Fibroblast of skin of right quadriceps (primary cell): ENCODE results near the gene DDX4.
"Not testable (repeated sequence)": the region's sequence is repeated elsewhere in the genome, so short reads cannot be mapped to it uniquely, and the experiment has no call there.

Source experiments
- DNase-seq: peaks from one replicate; pipeline ENCODE4 v3.0.0-alpha.2; 2013

The DDX4 gene

DNA sequence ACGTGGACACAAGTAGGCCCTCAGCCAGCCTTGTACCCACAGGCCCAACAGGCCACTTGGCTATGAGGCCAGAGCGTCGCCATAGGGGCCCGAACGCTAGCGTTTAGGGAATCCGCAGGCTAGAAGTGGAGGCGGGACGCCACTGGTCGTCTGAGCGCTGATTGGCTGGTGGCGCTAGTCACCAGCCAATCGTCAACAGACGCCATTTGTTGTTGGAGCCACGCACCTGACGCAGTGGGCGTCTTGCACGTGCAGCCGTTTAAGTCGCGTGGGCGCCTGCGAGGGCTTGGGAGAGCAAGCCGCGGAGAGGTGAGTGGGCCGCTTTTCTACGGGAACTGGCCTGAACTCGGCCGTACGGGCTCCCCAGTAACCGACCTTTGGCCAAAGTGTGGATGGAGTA, at the start of gene DDX4:
Gene DDX4, plus strand, starts transcription at position 269 of the 400 bp plus-strand sequence. CDS start 903 bp downstream, outside the sequence.
- DNase-seq = no peak

DNA sequence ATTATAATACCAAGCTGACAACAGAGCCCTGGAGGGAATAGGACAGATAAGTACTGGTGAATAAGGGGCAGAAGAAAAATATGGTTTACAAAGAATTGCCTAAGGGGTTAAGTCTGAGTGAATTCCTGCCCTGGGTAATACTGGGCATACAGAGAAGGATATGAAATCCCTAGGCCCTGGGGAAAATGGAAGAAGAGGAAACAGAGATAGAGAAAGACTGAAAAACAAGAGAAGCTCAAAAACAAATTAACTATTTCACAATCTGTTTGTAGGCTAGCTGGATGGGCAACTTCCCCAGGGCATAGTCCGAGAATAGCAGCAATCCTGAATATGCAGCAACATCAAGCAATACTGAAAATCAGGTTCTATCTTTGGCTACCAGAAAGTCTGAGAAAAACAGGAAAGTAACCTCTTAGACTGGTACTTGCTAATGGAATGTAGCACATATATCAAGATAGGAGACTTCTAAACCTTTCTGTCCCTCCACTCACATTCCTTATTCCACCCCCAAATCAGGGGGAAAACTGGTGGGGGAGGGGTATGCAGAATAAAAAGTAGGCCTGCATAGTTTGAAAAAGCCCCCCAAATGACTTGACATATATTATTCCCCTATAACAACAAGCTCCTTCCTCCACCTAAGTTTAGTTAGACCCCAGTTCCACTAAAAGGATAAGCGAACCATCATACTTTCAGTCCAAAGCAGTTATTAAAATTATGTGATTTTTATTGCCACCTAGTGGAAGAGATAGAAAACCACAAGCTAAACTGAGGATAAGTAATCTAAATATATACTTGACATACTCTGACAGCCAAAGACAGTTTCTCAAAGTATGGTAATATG, 46.4 kb upstream of the DDX4 start:
- DNase-seq = peak; percentile 65

DNA sequence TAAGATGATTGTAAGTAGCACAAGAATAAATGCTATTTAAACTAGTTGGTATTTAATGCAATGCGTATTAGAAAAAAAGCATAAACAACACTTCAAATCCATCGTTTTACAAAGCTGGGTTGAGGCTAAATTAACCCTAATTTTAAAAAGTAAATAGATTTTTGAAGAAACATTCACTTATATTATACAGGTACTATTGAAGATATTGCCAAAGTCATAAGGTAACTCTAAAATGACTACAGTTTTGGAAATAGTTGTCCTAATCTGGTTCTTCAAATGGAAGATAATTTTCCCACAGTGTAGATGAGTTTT, 45.8 kb upstream of the DDX4 start:
- DNase-seq = no peak

DNA sequence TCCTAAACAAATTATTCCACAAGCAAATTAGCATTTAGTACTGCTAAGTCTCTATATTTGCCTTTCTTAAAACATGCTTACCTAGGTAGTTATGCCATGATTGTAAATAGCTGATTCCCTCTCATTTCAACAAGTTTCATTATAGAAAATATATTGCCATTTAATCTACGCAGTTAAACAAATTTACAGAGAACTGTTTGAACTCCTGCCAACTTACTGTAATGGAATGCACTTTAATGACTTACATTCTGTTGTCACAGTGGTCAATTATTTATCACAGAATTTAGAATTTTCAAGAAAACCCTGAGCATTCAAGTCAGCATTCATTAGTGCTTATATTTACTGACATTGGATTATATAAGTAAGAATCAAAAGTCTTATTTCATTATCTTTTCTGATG, 45.4 kb upstream of the DDX4 start:
- no peak for DNase-seq

DNA sequence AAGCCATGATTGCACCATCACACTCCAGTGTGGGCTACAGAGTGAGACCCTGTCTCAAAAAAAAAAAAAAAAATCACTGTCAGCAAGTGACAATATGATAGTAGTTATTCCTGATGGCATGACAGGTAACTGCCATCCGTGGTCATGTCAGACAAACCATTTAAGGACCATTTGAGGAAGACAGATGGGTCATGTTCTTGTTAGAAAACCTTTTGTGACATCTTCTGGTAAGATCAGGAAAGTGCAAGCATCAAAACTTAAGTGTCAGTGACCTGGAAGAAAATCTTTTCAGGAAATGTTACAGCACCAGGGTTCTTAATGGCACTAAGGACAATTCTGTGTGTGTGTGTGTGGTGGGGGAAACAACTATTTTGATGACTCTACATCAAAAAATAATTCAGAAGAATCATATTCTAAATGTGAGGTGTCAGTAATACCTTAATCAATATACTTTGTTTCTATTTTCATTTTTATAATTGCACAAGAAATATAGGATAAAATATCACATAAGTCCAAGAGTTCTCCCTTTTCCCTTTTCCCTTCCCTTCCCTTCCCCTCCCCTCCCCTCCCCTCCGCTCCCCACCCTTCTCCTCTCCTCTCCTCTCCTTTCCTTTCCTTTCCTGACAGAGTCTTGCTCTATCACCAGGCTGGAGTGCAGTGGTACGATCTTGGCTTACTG, 43.6 kb upstream of the DDX4 start:
- DNase-seq = no peak

DNA sequence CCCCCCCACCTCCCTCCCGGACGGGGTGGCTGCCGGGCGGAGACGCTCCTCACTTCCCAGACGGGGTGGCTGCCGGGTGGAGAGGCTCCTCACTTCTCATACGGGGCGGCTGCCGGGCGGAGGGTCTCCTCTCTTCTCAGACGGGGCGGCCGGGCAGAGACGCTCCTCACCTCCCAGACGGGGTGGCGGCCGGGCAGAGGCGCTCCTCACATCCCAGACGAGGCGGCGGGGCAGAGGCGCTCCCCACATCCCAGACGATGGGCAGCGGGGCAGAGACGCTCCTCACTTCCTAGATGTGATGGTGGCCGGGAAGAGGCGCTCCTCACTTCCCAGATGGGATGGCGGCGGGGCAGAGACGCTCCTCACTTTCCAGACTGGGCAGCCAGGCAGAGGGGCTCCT, 41.2 kb upstream of the DDX4 start:
- DNase-seq = not testable (repeated sequence)

DNA sequence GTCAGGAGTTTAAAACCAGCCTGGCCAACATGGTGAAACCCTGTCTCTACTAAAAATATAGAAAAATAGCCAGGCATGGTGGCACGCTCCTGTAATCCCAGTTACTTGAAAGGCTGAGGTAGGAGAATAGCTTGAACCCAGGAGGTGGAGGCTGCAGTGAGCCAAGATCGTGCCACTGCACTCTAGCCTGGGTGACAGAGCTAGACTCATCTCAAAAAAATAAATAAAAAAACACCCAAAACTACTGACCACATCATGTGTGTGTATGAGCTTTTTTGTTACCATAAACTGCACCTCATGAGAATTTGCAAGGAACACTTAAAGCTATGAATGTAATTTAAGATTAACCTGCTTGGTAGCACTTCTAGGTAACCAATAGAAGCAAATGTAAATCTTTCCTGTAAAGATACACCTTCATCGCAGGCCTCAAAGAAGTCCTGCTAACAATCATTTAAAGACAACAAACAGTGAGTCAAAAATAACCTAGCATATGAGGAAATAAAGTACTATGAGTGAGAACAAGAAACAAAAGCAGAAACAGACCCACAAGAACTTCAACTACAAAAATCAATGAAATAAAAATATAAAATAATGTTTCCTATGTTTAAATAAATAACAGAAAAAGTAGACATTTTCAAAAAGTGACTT, 38.7 kb upstream of the DDX4 start:
- DNase-seq = no peak

DNA sequence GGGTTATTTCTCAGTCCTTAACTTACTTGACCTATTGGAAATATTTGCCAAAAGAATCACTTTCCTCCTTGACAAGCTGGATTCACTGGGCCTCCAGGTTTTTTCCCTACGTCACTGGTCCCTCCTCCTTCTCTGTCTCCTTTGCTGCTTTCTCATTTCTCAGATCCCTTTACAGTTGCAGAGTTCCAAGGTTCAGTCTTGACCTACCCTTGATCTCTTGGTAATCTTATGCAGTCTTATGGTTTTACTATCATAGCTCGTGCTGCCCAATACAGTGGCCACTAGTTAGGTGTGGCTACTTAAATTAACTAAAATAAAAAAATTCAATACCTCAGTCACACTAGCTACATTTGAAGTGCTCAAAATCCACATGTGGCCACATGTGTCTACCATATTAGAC, 37.1 kb upstream of the DDX4 start:
- no peak for DNase-seq

DNA sequence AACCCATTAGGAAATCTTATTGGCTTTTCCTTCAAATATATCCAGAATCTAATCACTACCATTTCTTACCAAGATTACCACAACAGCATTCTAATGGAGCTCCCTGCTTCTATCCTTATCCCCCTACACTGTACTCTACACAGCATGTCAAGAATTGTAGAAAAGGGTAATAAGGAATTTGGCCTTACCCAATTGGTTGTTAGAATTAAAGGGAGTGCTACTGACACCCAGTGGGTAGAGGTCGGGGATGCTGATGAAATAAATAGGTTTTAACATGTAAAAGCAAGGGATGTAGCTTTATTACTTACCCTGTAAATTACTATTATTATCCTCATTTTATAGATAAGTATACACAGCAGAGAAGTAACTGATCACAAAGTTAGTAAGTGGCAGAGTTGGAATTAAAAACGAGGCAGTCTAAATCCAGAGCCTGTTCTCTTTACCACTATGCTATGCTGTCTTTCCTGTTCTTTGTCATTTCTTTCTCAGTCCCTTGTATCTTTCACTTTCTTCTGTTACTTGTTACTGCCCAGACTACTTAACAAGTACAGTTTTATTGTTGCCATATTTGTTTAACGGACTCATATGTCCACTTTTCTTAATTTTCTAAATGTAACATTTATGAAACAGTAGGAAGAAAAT, 36.3 kb upstream of the DDX4 start:
- DNase-seq = no peak

DNA sequence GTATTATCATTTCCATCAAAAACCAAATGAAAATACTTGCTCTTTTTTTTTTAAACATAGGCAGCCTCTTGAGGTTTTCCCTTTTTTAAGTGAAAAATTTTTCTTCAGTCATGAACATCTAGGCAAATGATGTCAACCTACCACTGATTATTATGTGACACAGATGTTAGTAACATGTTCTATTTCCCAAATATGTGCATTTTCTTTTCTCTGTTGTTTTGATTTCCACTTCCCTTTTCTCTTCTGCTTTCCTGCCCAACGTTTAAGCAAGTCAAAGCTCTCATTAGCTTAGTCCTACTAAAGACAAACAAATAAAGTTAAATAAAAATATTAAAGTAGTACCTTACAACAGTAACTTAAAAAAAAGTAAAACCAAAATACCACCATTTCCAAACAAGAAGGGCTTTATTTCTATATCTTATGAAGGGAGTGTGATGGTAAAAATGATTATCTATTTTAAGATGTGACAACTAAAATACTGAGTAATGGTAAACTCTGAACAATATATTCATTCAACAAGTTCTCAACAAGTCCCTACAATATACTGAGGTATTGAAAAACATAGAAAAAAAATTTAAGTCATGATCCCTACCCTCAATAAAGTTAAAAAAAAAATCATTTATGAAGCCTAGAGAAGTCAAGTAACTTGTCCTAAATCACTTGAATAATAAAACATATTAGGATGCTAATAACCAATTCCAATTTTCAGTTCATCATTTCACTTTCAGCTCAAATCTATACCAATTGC, 35.1 kb upstream of the DDX4 start:
- no peak for DNase-seq

DNA sequence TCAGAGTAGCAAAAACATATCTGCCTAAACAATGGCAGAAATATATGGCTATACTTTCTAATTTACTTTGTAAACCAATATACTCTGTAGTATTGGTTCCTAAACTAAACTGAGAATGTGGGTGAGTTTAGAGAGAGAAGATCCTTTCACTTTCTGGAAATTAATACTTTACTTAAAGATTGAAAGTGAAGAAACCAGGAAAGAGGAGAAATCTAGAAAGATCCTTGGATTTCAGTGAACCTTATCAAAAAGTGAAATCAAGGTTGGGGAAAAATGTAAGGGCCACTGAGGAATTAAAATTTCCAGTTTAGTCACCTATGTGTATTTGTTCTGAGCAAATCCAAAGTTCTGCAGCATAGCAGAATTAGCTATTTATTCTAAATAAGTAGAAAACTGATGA, 31.6 kb upstream of the DDX4 start:
- DNase-seq = no peak

DNA sequence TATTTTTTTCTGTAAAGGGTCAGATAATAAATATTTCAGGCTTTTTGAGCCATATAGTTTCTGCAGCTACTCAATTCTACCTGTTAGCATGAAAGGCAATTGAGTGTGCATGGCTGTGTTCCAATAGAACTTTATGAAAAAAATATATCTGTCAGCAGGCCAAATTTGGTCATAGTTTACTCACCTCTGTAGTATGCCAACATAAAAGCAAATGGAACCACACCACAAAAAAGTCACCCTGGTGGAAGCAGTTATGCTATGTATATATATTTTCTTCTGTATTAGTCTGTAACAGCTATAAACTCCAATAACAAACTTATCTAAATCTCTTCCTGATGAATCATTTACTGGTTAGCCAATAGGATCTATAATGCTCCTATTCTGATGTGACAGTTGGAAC, 29.1 kb upstream of the DDX4 start:
- peak; percentile 15 for DNase-seq

DNA sequence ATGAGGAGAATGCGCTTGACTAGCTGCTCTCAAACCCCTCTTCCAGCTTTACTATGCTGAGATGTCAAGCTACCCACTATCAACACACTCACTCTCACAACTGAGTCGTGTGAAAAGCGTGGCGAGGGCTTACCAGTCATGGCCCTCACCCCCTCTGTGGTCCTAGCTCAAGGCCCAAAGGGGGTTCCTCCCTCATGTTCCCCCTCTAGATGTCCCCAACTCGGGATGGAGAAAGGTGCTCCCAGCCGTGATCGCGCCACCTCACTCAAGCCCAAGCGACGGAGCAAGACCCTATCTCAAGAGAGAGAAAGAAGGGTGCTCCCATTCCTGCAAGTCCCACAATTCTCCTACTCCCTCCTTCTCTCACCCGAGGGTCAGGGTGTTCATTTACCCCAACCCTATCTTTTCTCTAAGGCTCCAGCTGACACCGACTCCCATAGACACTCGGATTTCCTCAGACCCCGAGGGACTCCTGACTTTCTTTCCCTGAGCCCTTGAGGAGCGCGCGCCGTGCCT, 26.3 kb upstream of the DDX4 start:
- no peak for DNase-seq

DNA sequence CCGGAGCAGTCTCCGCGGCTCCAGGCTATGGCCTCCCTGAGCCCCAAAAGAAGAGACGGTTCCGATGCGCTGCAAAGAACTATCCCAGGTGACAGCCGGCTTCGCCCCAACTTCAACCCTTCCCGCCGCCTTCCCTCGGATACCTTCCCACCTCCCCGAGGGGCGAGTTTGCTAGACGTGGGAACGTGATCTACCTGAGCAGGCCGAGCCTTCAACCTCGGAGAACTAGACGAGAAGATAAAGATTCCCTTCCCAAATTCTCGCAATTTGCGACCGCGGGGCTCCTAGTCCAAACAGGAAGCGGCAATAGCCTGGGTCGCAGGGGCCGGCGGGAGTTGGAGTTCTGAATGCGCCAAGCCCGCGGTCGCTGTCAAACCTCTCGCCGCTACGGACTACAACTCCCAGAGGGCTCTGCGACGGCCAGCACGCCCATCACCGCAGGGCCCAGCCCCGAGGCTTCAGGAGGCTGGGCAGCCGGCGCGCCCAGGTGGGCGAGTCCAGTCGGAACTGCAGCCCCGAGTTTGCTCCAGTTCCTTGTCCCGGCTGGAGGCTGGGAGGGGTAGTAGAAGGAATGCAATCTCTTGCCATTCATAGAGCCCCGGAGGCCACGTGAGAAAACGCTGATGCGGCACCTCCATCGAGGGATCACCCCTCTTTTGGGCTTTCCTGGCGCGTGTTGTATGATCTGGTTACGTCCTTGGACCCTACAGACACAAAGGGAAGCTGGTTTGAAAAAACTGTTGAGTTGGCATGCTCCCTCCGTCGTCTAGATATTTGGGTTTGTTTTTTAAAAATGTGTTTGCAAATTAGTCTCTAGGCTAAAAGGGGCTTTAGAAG, 25.6 kb upstream of the DDX4 start, which contains the start of gene SLC38A9:
Gene SLC38A9, minus strand, starts transcription at position 302 of the 837 bp plus-strand sequence. CDS start 14,366 bp downstream, outside the sequence.
- DNase-seq = peak; percentile 92

DNA sequence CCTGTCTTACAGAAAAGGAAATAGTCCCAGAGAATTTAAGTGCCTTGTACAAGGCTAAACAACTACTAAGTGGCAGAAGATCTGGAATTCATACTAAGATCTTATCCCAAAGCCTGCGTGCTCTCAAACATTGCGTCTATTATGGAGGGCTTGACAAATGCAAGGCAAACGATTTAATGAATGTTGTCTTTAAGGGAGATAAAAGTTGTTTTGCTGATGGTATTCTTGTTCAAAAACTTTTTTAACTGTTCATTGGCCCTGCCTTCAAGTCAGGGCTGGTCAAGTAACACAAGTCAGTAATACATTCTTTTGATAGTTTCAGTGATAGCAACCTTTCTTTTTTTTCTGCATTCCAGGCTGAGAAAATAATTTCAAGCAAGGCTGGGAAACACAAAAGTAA, 24.0 kb upstream of the DDX4 start:
- DNase-seq = no peak

DNA sequence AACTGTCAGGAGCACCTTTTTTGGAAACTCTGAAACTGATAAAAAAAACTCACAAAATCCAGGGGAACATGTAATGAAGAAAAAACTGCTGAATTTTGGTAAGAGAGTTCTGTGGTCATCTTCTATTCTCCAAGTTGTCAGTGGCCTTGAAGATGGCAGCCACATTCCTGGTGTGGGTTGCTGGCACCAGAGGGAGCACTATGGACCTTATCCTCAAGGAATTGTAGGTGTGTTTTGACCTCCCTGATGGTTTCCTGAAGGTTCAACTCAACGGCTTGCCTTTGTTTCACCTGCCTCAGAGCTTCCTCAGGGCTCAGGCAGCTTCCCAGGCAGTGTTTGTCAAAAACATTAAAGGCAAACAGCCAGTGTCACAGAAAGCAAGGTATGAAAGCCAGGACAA, 23.5 kb upstream of the DDX4 start:
- DNase-seq = no peak

DNA sequence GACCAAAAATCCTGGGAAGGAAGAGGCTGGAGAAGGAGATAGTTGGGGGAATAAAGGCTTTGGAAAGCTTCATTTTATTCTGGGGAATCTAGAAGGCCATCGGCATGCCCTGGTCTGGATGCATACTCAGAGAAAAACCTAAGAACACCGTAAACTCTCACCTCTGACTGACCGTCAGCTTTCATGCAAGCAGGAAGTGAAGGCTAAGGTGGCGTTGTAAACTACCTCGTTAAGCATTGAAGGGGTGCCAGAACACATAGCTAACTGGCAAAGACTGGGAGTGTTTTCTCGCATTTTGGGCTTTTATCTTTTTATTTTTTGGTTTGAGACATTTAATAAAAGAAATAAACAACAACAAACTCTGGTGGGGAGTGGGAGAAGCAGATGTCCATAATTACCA, 23.1 kb upstream of the DDX4 start:
- DNase-seq = no peak

DNA sequence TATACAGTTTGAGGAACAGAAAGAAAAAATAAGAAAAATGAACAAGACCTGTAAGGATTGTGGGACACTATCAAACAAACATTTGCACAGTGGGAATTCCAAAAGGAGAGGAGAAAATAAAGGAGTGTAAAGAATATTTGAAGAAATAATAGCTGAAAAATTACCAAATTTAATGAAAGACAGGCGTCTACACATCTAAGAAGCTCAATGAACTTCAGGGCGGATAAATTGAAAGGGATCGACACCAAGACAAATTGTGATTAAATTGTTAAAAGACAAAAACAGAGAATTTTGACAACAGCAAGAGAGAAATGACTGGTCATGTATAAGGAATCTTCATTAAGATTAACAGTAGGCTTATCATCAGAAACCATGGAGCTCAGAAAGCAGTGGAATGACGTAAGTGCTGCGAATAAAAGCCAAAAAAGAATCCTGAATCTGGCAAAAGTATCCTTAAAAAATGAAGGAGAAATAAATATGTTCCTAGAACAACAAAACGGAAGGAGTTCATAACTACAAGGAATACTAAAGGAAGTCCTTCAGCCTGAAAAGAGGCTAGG, 22.3 kb upstream of the DDX4 start:
- DNase-seq = no peak

DNA sequence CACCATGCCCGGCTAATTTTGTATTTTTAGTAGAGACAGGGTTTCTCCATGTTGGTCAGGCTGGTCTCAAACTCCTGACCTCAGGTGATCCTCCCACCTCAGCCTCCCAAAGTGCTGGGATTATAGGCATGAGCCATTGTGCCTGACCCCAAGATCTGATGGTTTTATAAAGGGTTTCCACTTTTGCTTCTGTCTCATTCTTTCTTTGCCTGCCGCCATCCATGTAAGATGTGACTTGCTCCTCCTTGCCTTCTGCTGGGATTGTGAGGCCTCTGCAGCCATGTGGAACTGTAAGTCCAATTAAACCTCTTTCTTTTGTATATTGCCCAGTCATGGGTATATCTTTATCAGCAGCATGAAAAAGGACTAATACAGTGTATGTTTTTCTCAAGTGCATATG, 18.8 kb upstream of the DDX4 start:
- DNase-seq = not testable (repeated sequence)

DNA sequence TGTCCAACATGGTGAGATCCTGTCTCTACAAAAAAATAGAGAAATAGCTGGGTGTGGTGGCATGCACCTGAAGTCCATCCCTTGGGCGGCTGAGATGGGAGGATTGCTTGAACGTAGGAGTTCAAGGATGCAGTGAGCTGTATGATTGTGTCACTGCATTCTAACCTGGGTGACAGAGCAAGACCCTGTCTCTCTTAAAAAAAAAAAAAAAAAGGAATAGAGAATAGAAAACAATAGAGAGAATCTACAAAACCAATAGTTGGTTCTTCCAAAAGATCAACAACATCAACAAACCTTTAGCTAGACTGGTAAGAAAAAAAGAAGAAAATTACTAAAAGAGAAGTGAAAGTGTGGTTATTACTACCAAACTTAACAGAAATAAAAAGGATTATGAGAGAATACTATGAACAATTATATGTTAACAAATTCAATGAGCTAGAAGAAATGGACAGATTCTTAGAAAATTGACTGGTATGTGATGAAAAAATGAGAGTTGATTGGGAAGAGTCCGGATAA, 17.6 kb upstream of the DDX4 start:
- DNase-seq = no peak

DNA sequence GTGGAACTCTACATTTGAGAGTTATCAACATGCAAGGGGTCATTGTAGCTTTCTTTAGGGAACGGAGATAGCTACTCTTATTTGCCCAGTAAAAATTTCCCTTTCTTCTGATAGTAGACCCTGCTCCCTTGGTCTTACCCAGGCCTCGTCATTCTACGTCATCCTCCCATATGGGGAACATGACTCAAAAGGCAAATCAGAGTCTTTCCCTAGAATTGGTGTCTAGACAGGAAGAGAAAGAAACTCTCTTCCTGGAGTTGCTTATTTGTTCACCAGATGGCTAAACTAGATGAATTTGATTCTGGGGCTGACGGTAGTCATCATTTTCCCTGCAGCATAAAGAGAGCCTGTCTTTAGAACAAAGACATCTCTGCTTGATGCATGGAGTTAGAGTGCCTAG, 13.6 kb upstream of the DDX4 start:
- DNase-seq = no peak
